Endometrial microvascular endothelial cells (primary cell): ENCODE data around the gene SMTNL1. TPM values are rescaled to one million over a fixed set of nuclear protein-coding genes. Genes with fewer than 3 reads are reported as not detected.

Source experiments
- in situ Hi-C: cut with HindIII; loops from 2 replicates; pipeline ENCODE4 v1.10.0; 2017; ENCODE audit warnings: low sequenced_read_pairs, low pct_unique_long_range_greater_than_20kb; ENCODE audit errors: inconsistent ontology term
- total RNA-seq: library from RNA; depleted of rRNA; stranded (reverse); fragments of >200 nt; gene quantifications from one replicate; pipeline ENCODE4 v1.2.3, GENCODE V29; 2015; ENCODE audit errors: inconsistent ontology term

Gene SMTNL1
- total RNA-seq, 1 donor from 2014 or later, result not detected

DNA sequence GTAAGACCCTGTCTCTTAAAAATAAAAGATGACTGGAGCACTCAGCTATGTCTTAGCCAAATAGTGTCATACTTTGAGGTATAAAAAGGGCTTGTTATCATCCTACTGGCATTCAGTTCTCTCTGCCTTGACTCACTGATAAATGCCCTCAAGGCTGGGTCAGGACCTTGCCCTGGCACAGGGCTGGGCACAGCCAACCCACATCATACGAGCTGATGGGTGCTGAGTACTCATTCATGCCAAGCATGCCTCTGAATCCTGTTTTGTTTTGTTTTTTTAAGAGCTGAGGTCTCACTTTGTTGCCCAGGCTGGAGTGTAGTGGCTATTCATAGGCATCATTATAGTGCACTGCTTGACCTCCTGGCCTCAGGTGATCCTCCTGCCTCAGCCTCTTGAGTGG lies 1.9 kb downstream of the SMTNL1 start:
- in situ Hi-C loops, result no loop called here

DNA sequence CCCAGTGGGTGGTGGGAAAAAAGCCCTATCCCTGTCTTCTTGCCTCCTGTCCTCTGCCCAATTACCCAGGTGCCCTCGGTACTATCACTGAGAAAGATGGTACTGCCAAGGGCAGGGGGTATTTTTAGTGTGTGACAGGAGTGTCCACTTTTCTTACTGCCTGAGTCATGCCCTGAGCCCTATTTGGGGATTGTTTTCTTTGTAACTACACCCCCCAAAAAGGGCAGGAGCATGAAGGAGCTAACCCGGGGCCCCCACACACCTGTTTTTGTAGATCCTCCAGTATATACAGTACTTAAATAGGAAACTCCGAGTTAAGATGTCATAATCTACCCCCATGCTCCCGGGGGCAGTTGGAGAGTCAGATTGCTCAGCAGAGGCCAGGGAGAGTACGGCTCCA lies 3.8 kb downstream of the SMTNL1 start:
- in situ Hi-C loops, result no loop called here

DNA sequence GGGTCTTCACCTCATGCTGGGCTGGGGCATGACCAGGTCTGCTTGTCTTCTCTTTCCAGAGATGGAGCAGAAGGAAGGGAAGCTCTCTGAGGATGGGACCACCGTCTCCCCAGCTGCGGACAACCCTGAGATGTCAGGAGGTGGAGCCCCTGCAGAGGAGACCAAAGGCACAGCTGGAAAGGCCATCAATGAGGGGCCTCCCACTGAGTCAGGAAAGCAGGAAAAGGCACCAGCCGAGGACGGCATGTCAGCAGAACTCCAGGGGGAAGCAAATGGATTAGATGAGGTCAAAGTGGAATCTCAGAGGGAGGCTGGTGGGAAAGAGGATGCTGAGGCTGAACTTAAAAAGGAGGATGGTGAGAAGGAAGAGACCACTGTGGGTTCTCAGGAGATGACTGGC lies 5.2 kb downstream of the SMTNL1 start:
- in situ Hi-C loops, result no loop called here

DNA sequence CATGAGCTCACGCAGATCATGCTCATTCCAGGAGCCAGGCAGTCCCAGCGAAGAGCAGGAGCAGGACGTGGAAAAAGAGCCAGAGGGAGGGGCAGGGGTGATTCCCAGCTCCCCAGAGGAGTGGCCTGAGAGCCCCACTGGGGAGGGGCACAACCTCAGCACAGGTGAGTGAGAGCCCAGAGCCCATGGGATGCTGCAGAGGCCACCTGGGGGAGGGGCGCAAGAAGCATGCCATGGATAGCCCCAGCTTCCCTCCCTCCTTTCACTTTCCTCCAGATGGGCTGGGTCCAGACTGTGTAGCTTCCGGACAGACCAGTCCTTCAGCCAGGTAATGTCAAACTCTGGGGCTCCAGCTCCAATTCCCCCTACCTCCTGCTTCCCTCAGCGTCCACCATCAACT lies 6.2 kb downstream of the SMTNL1 start:
- in situ Hi-C loops, result no loop called here

DNA sequence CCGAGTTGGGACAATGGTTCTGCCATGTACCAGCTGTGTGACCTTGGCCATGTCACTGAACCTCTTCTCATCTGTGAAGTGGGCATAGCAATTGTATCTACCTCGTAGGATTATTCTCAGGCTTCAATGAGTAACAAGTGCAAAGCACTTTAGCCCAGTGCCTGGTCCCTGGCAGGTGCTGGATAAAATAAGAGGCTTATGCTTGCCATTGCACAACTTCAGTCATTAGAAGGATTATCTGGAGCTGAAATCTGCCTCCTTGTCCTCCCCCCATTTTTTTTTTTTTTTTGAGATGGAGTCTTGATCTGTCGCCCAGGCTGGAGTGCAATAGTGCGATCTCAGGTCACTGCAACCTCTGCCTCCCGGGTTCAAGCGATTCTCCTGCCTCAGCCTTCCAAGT lies 7.2 kb downstream of the SMTNL1 start:
- in situ Hi-C loops, result no loop called here

DNA sequence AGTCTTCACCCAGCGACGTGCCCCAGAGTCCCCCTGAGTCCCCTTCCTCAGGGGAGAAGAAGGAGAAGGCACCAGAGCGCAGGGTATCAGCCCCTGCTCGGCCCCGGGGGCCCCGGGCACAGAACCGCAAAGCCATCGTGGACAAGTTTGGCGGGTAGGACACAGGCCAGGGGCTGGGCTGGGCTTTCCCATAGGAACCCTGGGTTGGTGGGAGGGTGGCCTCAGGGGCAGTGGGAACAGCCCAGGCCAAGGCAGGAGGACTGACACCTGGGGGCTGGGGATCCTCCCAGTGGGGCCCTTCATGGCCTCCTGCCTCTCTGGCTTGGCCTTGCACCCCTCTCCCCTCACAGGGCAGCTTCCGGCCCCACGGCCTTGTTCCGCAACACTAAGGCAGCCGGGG lies 8.5 kb downstream of the SMTNL1 start:
- in situ Hi-C loops, result no loop called here

DNA sequence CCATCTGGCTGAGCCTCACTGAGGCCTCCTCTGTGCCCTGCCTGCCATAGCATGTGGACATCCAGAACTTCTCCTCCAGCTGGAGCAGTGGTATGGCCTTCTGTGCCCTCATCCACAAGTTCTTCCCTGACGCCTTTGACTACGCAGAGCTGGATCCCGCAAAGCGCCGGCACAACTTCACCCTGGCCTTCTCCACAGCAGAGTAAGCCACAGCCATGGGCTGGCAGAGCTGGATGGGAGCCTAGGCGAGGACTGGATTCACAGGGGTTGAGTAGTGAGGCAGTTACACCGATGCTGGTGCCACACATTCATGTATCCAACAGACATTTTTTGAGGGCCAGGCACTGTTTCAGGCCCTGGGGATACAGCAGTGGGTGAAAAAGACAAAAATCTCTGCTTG lies 9.1 kb downstream of the SMTNL1 start:
- in situ Hi-C loops, result no loop called here

DNA sequence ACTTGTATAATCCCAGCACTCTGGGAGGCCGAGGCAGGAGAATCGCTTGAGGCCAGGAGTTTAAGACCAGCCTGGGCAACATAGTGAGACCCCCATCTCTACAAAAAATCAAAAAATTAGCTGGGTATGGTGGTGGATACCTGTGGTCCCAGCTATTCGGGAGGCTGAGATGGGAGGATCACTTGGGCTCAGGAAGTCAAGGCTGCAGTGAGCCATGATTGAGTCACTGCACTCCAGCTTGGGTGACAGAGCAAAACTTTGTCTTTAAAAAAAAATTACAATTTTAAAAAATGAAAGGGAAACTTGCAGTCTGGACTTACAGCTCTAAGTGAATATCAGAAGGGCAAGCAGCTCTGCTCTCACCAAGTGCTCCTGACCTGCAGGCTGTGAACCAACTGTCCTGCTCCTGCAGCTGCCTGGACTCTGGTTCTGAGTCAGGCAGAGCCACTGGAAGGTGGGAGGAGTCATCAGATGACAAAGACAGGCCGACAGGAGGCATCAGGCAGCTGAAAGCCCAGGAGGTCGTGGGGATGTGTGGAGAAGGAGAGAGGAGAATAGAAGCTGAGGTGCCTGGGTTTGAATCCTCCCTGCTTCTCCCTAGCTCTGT lies 9.6 kb downstream of the SMTNL1 start:
- in situ Hi-C loops, result no loop called here

DNA sequence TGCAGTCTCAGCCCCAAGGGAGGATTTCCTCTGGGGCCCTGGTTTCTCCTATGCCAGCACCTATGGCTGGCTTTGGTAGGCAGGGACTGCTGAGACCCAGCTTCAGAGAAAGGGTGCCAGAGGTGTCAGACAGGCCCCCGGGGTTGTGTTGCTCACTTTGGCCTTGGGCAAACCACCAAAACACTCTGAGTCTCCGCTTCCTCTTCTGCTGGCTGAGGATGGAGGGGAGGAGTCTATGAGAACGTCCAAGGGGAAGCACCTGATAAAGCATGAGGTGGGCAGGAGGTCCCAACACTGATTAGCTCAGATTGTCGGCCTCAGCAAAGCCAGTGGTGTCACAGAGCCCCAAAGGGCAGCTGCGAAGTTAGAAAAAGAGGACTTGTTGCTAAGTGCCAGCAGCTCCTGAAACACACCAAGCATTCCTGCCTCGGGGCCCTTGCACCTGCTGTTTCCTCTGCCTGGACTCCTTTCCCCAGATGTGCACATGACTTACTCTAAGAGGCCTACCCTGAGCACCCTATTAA lies 10.5 kb downstream of the SMTNL1 start:
- in situ Hi-C loops, result no loop called here

DNA sequence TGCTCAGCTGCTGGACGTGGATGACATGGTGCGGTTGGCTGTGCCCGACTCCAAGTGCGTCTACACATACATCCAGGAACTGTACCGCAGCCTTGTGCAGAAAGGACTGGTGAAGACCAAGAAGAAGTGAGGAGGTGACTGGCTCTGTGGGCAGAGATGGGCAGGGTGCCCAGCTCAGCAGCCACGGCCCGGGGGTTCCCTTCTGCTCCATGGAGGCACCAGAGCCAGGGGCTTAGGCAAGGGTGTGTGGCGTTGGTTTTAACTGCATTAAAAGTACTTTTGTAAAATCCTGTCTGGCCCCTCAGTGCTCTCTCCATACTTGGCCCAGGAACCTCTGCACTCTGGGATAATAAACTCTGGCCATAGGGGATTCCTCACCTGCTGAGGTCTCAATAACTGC lies 12.6 kb downstream of the SMTNL1 start:
- in situ Hi-C loops, result no loop called here

DNA sequence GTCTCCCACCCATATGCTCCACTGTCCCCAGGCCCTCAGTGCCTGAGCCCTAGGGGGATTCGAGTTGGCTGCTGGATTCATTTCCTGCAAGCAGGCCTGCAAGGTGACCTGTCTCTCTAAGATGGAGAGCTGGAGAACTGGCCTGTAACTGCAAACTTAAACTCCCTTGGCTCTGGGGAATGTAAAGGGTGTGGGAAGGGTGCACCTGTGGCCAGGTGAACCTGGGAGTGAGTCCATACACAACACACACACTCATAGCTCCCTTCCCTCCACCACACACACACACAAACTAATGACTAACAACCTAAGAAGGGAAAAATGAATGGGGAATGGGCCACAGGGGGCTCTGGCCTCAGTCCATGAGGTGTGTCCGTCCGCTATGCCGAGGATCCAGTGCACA lies 14.5 kb downstream of the SMTNL1 start:
- in situ Hi-C loops, result no loop called here

DNA sequence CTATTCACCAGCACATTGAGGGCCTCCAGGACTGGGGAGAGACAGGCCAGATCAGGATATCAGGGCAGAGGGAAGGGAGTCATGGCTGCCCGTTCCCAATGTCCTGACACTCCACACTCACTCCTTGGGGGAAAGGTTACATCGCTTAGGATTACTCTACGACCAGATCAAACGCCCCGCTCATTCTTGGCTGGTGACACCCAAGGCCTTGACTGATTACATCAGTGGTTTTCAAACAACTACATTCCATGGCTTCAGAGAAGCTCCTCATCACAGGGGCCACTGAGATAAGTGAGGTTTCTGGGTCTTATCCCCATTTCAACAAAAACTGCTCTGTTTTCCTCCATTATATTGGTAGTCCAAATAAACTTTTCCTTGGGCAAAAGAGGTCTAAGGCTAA lies 15.1 kb downstream of the SMTNL1 start:
- in situ Hi-C loops, result no loop called here

DNA sequence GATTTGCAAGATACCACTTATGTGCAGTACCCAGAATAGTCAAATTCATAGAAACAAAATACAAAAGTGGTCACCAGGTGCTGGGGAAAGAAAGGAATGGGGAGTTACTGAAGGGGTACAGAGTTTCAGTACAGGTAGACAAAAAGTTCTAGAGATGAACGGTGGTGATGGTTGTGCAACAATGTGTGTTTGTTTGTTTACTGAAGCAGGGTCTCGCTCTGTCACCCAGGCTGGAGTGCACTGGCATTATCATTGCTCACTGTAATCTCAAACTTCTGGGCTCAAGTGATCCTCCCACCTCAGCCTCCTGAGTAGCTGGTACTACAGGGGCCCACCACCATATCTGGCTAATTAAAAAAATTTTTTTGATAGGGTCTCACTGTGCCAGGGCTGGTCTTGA lies 18.0 kb downstream of the SMTNL1 start:
- in situ Hi-C loops, result no loop called here

DNA sequence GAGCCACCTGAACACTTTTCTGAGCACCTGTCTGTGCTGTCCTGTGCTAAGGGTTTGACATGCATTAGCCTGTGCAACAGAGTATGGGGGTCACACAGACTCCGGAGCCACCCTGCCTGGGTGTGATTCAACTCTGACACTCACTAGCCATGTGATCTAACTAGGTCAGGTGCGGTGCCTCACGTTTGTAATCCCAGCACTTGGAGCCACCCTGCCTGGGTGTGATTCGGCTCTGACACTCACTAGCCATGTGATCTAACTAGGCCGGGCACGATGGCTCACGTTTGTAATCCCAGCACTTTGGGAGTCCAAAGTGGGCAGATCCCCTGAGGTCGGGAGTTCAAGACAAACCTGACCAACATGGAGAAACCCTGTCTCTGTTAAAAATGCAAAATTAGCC lies 18.6 kb downstream of the SMTNL1 start:
- in situ Hi-C loops, result no loop called here

DNA sequence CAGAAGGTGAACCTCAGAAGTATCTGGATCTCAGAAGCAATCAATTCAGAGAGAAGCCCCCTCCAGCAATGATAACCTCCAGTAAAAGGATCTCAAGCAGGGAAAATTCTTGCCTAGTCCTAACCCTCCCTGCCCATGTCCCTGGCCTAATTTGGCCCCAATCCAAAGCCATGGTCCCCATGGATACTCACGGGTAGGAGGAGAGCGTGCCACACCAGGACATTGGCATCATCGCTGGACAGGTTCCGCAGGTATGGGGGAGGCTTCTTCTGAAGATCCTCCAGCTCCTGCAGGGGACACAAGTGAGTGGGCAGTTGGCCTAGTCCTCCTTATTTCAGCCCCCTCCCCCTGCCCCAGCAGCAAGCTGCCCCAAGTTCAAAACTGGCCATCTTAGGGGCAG lies 22.8 kb downstream of the SMTNL1 start:
- in situ Hi-C loops, result no loop called here

DNA sequence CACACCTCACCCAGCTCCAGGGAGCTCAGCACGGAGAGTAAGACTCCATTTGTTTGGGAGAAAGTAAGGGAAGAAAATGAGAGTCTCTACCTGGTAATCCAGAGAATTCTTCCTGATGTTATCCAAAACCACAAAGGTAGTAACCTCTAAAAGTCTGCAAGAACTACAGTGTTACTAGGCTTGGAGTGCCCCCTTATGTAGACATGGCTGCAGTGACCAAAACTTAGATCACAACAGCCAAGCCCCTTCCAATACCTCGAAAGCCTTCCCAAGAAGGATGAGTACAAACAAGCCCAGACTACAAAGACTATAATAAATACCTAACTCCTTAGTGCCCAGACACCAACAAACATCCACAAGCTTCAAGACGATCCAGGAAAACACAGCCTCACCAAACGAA lies 25.2 kb downstream of the SMTNL1 start:
- in situ Hi-C loops, result no loop called here

DNA sequence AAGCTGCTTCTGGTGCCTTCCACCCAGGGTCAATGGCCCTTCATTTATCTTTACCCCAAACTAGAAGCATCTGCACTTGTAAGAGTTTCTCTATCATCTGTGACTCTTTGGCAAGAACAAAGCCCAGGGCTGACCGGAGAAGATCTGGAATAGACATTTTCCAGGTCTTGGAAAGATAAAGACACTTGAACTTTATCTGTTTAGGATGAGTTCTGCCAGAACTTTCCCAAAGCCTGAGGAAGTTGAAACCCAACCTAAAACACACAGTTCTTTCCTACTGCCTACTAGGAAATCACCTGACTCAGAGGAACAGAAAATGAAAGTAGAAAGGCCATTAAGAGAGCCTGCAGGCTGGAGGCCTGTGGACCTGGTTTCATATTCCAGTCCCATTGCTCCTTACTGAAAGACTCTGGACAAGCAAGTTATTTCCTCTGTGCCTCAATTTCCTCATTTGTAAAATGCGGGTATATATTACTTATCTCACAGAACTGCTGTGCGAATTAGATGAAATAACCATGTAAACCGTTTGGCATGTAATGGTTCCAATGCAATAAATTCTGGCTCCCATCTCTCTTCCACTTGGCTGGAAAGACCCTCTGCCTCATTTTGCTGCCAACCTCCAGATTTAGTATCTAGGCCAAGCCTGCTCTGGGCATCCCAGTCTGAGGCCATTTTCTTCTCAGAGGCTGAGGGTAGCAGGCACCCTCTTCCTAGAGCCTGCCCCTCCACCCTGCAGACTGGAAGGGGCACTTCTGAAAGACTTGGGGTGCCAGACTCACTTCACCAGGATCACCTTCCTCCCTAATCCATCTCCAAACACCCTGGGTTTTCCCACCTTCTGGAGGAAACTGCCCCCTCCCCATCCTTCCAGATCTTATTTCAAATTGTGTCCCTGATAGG lies 28.9 kb downstream of the SMTNL1 start:
- in situ Hi-C loops, result no loop called here

DNA sequence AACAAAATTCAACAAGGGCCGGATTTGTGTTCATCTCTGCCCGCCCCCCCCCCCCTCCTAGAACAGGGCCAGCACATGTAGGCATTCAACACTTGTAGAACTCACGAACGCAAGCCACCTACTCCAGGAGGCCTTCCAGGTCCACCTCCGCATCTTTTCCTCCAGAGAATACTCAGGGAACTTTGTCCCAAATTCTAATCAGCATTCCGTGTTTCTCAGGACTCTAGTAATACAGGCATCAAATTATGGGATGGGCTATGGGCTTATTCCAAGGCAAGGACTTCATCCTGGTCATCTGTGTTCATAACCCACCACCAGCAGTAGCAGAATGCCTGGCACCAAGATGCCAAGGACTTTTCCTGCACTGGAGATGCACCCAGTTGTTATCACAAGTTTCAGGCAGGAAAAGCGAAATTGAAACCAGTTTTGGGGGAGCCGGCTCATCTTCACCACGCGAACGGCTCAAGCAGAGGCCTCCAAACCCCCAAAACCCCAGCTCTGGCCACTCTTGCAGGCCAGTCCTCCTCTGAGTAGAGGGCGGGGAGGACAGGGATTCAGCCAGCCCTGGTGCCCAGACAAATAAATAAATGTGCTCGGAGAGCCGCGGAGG lies 29.6 kb downstream of the SMTNL1 start:
- in situ Hi-C loops, result no loop called here

DNA sequence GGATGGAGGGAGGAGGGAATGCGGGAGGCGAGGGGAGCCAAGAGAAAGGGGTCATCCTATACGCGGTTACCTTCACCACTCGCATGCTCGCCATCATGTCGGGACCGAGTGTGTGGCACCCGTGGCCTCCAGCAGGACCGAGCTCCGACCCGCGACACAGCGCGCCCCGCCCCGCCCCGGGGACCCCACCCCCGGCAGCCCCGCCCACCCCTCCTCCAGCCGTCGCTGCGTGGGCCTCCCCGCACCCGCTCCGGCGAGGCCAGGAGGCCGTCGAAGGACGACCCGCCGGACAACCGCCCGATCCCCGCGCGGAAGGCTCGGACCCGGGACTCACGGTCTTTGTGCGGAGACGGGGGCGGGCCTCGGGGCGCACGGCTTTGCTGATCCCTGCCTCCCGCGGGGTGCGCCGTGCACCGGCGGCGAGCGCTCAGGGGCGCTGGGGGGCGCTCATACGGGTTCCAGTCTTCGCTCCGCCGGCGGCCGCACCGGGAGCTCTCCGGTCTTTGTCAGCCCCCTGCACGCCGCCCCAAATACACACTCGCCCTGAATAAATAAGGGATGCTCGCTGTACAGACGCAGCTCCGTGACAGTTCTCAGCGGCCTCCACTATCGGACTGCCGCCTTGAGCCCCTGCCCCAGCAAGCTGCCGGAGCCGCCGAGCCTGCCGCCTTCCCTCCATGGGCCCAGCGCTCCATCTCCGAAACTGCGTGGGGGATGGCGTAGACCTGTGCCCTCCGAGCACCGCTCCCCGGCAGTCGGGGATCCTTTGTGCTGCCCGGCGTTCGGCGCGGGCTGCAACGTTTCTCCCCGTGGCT lies 30.3 kb downstream of the SMTNL1 start, which contains the start of gene UBE2L6:
UBE2L6 (minus strand) TSS at position 158 of the 815 bp plus-strand sequence; CDS start at position 97, 61 bp downstream.
- in situ Hi-C loops, result no loop called here
